GM18508 (cell line): ENCODE measurements around the gene RAB1B.

Experiments
- ATAC-seq: cut with Tn5 transposase; IDR thresholded peaks from one replicate; pipeline ENCODE4 v1.9.1; 2021; ENCODE audit warnings: moderate number of reproducible peaks; ENCODE audit not compliant: insufficient read depth, unreplicated experiment

RAB1B gene

DNA sequence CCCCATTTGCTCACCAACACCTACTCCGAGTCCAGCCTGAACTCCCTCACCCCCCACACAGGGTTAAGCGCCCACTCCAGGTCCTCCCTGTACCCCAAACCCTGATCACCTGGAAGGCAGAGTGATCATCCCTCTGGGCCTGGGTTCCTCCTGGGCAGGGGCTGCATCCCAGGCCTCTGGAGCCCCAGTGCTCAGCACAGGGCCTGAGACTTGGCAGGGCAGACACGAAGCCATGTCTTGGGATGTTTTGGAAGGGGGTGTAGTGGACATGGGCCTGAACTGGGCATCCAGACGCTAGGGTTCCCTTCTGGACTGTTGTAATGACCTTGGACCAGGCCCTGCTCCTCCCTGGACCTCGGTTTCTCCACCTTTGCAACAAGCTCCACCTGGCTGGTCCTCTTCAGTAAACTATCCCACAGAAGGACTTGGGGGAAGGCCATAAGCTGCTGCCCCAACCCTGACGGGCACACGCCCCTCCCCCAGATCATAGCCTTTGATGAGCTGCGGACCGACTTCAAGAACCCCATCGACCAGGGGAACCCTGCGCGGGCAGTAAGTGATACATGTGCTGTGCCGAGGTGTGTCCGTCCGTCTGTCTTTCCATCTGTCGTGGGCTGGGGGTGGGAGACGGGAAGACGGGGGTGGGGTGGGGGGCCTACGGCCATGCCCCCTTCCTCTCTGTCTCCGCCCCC lies 13.5 kb downstream of the RAB1B start:
- no peak for ATAC-seq

DNA sequence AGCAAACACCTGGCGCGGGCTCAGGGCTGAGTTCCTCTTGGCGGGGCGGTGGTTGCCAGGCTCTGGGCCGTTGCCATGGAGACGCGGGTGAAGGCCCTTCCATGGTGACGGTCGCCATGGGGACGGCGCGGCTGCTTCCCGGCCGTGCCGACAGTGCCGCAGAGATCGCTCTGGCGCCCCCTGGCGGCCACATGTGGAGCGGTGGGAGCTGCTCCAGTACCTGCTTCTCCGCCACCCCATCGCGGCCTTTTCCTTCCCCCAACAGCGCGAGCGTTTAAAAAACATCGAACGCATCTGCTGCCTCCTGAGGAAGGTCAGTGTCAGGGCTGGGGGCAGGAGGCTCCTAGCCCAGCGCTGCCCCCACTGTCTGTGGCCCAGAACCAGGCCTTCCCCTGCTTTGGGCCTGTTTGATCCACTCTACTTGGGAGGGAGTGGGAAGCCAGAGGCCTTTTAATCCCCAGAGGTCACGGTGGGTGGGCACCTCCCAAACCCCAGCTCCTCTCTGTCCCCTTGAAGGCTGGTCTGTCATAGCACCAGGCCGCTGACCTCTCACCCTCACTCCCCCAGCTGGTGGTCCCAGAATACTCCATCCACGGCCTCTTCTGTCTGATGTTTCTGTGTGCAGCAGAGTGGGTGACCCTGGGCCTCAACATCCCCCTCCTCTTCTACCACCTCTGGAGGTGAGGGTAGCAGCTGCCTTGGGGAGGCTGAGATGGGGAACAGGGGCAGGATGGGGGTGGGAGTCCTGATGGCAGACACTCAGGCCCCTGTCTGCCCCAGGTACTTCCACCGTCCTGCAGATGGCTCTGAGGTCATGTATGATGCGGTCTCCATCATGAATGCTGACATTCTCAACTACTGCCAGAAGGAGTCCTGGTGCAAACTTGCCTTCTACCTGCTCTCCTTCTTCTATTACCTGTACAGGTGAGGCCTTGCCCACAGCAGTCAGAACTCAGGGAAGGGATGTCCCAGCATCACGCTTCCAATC lies 14.3 kb downstream of the RAB1B start:
- ATAC-seq = no peak

DNA sequence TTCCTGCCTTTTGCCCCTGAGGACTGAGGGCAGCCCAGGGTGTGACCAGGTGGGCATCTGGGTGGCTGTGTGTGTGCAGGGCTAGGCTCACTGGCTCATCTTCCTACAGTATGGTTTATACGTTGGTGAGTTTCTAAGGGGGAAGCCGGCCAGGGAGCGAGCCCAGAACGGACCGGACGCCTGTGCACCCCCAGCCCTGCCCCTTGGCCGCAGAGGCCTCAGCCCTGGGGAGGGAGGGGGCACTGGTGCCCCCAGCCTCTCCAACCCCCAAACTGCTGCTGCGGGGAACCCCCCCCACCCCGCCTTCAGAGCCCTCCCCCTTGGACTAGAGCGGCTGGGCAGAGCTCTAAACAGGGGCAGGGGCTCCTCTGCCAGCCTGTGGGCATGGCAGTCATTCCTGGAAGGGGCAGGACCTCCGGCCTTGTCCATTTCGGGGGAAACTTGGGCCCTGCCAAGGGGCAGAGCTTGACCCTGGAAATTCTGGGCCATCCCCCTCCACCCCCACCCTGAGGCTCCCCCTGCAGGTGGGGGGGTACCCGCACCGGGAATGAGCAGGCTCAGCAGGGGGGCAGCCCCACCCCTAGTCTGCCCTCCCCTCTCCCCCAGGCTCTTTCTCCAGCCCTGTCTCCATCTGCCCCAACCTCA lies 15.1 kb downstream of the RAB1B start:
- ATAC-seq = no peak

DNA sequence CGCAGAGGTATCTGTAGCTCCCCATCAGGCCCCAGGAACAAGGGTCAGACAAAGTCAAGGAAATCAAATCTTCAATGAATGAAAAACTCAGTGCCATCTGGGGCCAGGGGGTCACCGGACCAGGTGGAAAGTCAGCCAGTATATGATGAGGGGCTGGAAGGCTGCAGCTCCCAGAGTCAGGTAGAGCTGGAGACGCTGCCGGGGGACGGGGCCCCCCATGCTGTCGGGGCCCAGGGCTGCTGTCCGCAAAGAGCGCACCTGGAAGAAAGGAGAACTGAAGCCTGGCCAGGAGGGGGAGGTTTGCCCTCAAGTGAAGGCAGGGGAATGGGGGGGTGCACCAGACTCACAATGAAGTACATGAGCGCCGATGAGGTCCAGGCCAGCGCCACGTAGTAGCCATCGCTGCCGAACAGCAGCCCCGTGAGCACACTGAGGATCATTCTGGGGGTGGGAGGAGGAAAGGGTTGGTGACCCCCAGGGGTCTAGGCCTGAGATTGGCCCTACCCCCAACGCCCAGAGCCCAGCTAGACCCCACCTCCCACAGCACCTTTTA lies 16.2 kb downstream of the RAB1B start:
- no peak for ATAC-seq

DNA sequence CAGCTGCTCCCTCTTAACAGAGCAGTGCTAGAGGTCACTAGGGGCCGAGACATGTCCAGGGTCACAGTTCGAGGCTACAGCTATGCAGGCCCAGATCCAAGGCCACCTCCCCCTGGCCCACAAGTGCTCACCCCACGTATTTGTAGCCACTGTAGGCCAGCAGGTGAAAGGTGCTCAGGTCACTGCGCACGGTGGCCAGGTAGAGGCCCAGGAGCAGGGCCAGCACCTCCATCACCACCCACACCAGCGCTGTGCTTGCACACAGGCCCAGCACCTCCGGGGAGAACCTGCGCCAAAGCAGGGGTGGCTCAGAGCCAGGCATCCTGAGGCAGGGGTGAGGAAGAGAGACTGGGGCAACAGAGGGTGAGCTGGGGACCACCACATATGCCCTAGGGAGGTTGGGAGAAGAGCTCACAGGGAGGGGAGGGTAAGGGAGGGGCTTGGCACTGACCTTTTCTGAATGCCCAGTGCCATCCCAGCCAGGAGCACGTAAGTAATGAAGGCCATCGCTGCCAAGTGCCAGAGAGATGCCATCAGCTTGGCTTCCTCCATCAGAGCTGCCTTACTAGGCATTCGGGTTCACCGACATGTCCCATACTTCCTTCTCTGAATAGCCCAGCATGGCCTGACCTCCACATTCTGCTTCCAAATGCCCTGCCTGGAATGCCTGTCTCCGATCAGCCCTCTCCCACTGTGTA lies 17.0 kb downstream of the RAB1B start:
- ATAC-seq = no peak

DNA sequence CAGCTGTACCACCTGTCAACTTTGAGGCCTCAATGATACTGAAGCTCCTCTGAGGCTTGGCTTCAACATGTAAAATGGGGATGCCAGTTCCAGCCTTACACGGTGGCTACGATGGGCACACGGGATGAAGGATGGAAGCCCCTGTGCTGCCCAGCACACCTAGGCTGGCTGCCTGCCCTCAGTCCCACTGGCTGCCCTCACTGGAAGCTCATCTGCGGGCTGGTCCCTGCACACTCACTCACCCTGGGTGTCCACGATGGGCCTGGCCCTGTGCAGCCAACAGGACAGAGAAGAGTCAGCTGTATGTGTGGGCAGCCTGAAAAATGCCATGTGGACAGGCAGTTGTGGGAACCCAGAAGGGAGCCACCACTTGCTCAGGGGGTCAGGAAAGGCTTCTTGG lies 18.3 kb downstream of the RAB1B start:
- ATAC-seq = no peak

DNA sequence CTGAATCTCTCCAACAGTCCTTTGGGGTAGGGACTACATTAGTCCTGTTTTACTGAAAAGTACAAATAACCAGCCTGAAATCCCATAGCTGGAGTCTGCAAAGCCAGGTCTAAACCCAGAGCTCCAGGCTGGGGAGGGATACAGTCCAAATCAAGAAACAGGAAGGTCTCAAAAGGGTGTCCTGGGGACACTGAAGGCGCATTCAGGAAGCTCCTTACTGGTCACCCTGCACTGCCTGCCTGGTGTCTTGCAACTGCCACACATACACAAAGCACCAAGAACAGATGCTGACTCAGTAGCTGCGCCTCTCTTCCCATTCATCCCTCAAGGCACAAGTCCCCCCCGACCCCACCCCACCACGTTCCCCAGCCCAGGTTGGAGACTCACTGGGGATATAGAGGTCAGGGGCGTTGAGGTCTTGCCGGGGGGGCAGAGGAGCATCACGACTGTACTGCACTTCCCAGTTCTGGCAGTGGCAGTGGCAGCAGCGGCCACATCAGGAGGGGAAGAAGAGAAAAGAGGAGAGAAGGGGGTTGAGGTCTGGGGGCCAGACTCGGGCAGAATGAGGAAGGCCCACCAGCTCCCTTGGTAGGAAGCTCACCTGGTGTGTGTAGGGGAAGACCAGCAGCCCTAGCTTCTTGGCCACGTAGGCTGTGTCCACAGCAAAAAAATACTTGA lies 18.9 kb downstream of the RAB1B start:
- no peak for ATAC-seq

DNA sequence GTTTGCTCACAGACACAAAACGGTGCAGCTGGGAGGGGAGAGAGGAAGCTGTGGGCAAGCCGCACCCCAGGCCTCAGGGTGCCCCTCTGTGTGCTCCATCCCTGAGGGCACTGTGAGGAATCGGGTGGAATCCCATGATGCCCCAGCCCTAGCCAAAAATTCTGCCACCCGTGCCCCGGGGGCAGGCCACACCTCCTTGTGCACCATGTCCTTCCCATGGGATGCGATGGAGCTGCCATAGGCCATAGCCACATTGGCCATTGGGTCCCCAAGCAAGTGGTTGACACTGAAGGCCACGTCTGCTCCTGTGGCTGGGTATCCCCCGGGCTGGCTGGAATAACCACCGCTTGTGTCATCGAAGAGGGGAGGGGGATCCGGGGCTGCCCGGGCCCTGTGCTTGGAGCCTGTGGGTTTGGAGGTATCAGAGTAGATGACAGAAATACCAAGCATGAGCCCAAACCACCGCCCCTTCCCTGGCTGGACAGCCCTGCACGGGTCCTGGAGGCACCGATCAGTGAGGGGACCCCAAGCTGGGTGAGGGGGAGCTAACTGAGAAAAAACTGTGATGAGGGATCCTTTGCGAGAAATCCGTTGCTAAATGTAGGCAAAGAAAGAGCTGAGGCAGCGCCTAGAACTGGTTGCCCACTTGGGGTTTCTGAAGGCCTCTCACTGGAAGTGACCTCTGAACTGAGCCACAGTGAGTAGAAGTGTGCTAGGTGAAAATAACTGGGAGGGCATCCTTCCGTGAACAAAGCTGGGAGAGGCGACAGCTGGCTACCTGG lies 19.6 kb downstream of the RAB1B start:
- no peak for ATAC-seq

DNA sequence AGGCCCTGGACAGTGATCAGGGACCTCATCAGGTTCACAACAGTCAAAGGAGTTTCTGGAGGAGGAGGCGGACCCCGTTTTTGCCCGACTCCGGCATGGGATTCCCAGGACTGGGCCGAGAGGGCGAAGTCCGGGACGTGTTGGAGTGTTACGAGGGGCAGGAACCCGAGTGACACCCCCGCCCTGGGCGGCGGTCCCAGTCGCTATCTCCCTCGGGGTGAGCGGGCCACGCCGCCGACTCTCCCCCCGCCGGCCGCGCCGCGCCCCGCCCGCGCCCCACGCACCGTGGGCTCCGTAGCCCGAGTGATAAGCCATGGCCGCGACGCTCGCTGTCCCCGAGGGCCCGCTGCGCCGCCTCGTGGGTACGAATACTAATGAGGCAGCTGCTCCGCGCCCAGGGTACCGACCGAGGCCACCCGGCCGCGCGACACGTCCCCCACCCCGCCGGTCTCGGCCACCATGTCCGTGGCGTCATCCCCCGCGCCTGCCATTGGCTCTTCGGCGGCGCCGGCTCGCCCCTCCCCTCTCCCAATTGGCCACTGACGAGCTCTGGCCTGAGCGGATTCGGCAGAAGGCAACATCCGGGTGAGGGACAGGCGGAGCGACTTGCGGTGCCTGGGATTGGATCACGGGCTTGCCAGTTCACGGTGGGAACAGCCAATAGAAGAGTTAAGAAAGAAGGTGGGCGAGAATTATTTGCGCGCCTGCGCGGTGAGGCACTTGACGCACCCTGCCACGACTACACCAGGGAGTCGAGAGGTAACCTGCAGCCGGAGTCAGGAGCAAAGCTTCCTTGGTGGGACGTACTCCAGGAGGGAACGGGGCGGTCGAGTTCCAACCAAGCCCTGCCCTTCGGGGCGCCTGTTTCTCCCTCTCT lies 20.5 kb downstream of the RAB1B start, which contains the start of gene YIF1A:
Gene YIF1A (minus strand): TSS at position 473 of the 877 bp plus-strand sequence. CDS start 158 bp downstream, at position 315.
- peak; percentile 72 for ATAC-seq

DNA sequence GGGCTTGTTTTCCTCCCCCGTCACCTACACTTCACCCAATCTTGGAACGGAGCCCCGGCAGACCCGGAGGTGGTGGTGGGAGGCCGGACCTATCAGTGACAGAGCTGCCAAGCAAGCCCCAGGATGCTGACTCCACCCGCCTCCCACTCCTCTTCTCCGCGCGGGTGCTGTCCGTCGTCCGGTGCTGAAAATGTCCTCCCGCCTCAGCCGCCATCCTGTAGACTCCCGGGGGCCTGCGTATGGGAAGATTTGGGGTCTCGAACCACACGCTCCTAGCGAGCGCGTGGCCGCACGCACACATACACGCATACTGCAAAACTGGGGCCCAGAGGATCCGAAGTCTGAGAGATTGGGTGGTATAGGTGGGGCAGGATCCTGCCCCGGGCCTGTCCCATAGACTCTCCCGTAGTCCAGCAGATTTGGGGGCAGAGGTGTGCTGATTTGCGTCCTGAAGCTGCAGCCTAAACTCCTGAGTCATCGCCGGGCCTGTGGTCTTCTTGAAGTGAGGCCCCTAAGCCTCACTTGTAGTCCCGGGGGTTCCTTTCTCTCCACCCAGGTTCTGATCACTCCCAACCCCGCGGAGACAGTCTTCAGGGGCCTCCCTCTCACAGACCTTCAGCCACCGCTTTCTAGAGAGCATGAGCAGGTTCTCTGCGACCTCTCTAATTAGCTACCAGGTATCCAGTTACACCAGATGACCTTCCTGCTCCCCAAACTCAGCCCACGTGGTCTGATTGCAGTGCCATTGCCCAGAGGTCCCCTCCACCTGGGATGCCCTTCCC lies 21.3 kb downstream of the RAB1B start:
- peak; percentile 11 for ATAC-seq

DNA sequence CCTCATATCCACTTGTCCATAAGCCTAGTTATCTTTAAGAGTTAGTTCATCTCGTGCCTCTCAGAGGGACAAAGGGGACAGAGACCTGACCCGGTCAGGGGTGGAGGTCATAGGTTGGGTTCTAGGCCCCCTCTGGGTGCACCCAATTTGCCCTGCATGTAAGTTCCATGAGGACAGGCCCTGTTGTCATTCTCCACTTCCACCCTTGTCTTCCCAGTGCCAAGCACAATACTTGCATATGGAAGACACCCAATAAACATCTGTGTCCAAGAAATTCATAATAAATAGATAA lies 21.8 kb downstream of the RAB1B start:
- ATAC-seq = no peak

DNA sequence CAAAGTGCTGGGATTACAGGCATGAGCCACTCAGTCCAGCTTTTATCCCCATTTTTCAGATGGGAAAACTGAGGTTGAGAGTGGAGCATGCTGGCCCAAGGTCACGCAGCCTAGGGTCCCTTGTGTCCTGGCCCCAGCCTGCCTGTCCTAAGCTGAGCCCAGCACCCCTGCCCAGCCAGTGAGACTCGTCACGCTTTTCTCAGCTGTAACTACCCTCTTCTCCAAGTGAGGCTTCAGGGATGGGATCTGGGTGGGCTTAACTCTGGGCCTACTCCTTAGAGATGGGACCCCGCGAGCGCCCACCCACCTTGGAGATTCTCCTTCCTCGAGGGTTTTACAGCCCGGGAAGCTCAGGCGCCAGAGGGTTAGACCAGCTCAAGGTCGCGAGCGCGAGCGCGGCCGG lies 22.9 kb downstream of the RAB1B start:
- ATAC-seq = no peak

DNA sequence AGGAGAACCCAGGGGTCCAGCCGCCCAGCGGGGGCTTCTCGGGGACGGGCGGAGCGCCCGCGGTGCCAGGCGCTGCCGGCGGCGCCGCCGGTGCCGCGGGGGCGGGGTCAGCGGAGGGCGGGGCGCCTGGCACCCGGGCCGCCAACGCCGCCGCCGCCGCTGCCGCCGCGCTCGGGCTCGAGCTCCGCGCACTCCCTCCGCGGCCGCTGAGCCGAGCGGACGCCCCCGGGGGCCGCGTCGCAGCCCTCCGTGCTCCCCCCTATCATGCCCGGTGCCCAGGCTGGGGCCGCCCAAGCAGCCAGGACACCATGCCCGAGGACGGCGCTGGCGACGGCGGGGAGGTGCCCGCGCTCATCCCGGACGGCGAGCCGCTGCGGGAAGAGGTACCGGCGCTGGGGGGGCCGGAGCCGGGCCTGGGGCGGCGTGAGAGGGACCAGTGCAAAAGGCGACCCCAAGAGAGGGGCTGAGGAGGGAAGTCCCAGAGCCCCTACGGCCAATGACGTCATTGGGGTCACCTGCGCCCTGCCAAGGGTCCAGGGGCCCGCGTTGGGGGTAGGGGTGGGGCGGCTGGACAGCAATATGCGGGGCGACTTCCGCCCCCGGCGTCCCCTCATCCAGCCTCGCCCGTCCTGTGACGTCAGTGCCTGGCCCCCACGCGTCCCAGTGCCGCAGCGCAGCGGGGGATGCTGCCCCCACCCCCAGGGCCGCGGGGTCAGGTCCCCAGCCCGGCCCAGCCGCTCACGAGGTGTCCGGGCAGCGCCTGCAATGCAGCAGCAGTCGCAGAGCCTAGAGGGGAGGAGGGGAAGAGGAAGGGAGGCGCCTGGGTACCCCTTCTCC lies 23.5 kb downstream of the RAB1B start, which contains the start of gene TMEM151A:
Gene TMEM151A (plus strand): TSS at position 189 of the 837 bp plus-strand sequence. CDS start 120 bp downstream, at position 309.
- ATAC-seq = no peak

DNA sequence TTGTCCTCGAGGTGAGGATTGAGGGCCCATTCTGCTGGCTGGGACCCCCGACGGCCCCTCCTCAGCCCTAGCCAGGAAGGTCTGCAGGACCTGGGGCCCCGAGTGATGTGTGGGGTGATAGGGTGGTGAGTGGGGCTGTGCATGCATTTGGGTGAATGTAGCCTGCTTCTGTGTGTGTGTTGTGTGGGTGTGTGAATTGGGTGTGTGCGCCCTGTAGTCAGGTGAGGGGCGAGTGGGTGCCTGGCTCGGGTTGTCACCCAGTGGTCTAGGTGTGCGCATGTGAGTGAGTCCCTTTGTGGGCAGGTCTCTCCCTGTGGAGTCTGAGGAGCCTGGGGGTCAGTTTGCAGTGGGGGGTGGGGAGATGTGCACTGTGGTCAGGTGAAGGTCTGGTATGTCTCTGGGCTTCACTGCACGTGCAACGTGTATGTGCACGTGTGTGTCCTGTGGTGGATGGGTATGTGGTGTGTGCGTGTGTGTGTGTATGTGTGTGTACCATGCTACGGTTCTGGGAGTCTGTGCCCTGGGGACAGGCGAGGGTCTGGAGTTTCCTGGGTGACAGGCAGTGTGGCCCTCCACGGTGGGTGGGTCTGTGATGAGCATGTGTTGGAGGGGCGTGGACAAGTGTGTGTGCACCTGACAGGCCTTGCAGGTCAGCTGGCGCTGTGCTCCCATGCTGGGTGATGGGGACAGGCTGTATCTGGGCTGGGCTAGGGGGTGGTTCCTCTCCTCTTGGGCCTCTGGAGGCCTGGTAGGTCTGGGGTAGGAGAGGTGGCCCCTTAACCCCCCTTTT lies 24.3 kb downstream of the RAB1B start:
- no peak for ATAC-seq

DNA sequence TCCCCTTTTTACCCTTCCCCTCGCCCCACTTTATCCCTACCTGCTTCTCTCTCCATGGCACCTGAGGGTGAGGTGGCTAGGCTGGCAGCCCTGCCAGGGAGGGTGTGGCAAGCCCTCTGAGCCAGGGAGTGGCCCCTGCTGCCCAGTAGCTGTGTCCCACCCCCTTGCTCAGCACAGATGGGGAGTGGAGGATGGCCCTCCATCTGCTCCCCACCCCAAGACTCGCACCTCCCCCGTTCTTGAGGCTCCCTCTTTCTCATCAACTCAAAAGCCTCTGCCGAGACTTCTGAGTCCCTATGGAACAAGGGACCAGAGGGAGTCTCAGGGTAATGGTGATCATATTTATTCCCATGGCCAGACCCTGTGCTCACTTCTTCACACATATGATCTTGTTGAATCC lies 24.9 kb downstream of the RAB1B start:
- ATAC-seq = no peak
